HepG2 (cell line): ENCODE data around the gene IMMT. TPM values are rescaled to one million over a fixed set of nuclear protein-coding genes. Genes with fewer than 3 reads are reported as not detected.
A peak's percentile ranks its signal among the peaks of the same experiment; 100 is the strongest.

ENCODE experiments used
- ATF7 ChIP-seq, 2 experiments: fragments of 450-650 bp in 1 of 2; sonication (generic) in 1 of 2; formaldehyde crosslinking in 1 of 2; IDR thresholded peaks; 2 replicates each; pipeline versions ENCODE4 v1.4.0 to v1.6.1; 2016 to 2020; ENCODE audit warnings: antibody characterized with exemption in 1 of 2, mild to moderate bottlenecking in 1 of 2, missing genetic modification reagents in 1 of 2
- ELF3 ChIP-seq: IDR thresholded peaks from 2 replicates; pipeline ENCODE4 v1.6.1; 2016; ENCODE audit warnings: missing genetic modification reagents, missing compliant biosample characterization
- FLYWCH1 ChIP-seq: sonication (generic); formaldehyde crosslinking; IDR thresholded peaks from 2 replicates; pipeline ENCODE4 v1.8.1; 2023; ENCODE audit warnings: mild to moderate bottlenecking, missing genetic modification reagents
- FOXA3 ChIP-seq: IDR thresholded peaks from 2 replicates; pipeline ENCODE4 v1.6.1; 2016; ENCODE audit warnings: missing genetic modification reagents, missing compliant biosample characterization
- GLI4 ChIP-seq: sonication (generic); formaldehyde crosslinking; IDR thresholded peaks from 2 replicates; pipeline ENCODE4 v1.5.1; 2020; ENCODE audit warnings: missing genetic modification reagents, mild to moderate bottlenecking, moderate library complexity, borderline replicate concordance
- HCFC1 ChIP-seq: fragments of 150-350 bp; IDR thresholded peaks from 2 replicates; pipeline ENCODE4 v1.6.1; 2014; ENCODE audit warnings: low read depth, low read length
- HNRNPH1 ChIP-seq: fragments of 200-400 bp; formaldehyde crosslinking; optimal IDR thresholded peaks from 2 replicates; pipeline ENCODE3; 2017; ENCODE audit warnings: mild to moderate bottlenecking, low read depth, low read length
- JARID2 ChIP-seq: sonication (generic); formaldehyde crosslinking; IDR thresholded peaks from 2 replicates; pipeline ENCODE4 v1.8.1; 2023; ENCODE audit warnings: missing genetic modification reagents, inconsistent platforms; ENCODE audit not compliant: insufficient replicate concordance
- KAT7 ChIP-seq: IDR thresholded peaks from 2 replicates; pipeline ENCODE4 v1.6.1; 2018; ENCODE audit warnings: borderline replicate concordance, missing compliant biosample characterization
- KDM4B ChIP-seq: sonication (generic); formaldehyde crosslinking; IDR thresholded peaks from 2 replicates; pipeline ENCODE4 v1.4.0; 2020; ENCODE audit warnings: missing genetic modification reagents
- MED1 ChIP-seq: sonication (generic); formaldehyde crosslinking; IDR thresholded peaks from 2 replicates; pipeline ENCODE4 v1.4.0; 2020; ENCODE audit warnings: missing genetic modification reagents
- NFE2 ChIP-seq: sonication (generic); formaldehyde crosslinking; IDR thresholded peaks from 2 replicates; pipeline ENCODE4 v1.4.0; 2020; ENCODE audit warnings: missing genetic modification reagents
- NR3C1 ChIP-seq: sonication (generic); formaldehyde crosslinking; IDR thresholded peaks from 2 replicates; pipeline ENCODE4 v1.4.0; 2020; ENCODE audit warnings: missing genetic modification reagents
- SMYD3 ChIP-seq: sonication (generic); formaldehyde crosslinking; IDR thresholded peaks from 2 replicates; pipeline ENCODE4 v1.8.1; 2023; ENCODE audit warnings: mild to moderate bottlenecking, missing genetic modification reagents
- TBL1XR1 ChIP-seq: fragments of 150-350 bp; IDR thresholded peaks from 2 replicates; pipeline ENCODE4 v1.6.1; 2014; ENCODE audit warnings: borderline replicate concordance, low read length; ENCODE audit not compliant: partially characterized antibody
- TGIF2 ChIP-seq: IDR thresholded peaks from 2 replicates; pipeline ENCODE4 v1.6.1; 2016; ENCODE audit warnings: control low read depth, missing compliant biosample characterization
- TRAFD1 ChIP-seq: sonication (generic); formaldehyde crosslinking; IDR thresholded peaks from 2 replicates; pipeline ENCODE4 v1.5.1; 2020; ENCODE audit warnings: missing genetic modification reagents, mild to moderate bottlenecking, borderline replicate concordance
- ZBTB21 ChIP-seq: sonication (generic); formaldehyde crosslinking; IDR thresholded peaks from 2 replicates; pipeline ENCODE4 v1.4.0; 2020; ENCODE audit warnings: missing genetic modification reagents
- ZBTB3 ChIP-seq: sonication (generic); formaldehyde crosslinking; IDR thresholded peaks from 2 replicates; pipeline ENCODE4 v1.4.0; 2020; ENCODE audit warnings: low read depth, mild to moderate bottlenecking, moderate library complexity, missing genetic modification reagents, borderline replicate concordance
- ZKSCAN8 ChIP-seq: IDR thresholded peaks from 2 replicates; pipeline ENCODE4 v1.6.1; 2016; ENCODE audit warnings: borderline replicate concordance, missing genetic modification reagents, missing compliant biosample characterization
- ZNF296 ChIP-seq: sonication (generic); formaldehyde crosslinking; conservative IDR thresholded peaks from 2 replicates; pipeline ENCODE4 v1.5.0; 2020; ENCODE audit warnings: mild to moderate bottlenecking, missing genetic modification reagents
- ZNF513 ChIP-seq: sonication (generic); formaldehyde crosslinking; conservative IDR thresholded peaks from 2 replicates; pipeline ENCODE4 v1.5.0; 2020; ENCODE audit warnings: missing genetic modification reagents
- ZNF570 ChIP-seq: sonication (generic); formaldehyde crosslinking; IDR thresholded peaks from 2 replicates; pipeline ENCODE4 v1.4.0; 2020; ENCODE audit warnings: mild to moderate bottlenecking, missing genetic modification reagents, borderline replicate concordance
- ZNF597 ChIP-seq: sonication (generic); formaldehyde crosslinking; IDR thresholded peaks from 2 replicates; pipeline ENCODE4 v1.5.0; 2020; ENCODE audit warnings: missing genetic modification reagents
- ZNF660 ChIP-seq: sonication (generic); formaldehyde crosslinking; IDR thresholded peaks from 2 replicates; pipeline ENCODE4 v1.5.1; 2020; ENCODE audit warnings: mild to moderate bottlenecking, low read depth, missing genetic modification reagents, borderline replicate concordance
- ZNF781 ChIP-seq: sonication (generic); formaldehyde crosslinking; IDR thresholded peaks from 2 replicates; pipeline ENCODE4 v1.5.1; 2020; ENCODE audit warnings: borderline replicate concordance, mild to moderate bottlenecking, missing genetic modification reagents; ENCODE audit errors: not compliant biosample characterization
- polyA plus RNA-seq, 8 experiments: library from polyadenylated mRNA; depleted of rRNA in 3 of 8; stranded (reverse) in 7 of 8; unstranded in 1 of 8; fragments of >200 nt; fragmentation: Illumina TruSeq in 4 of 8; extraction: Trizol in 4 of 8; gene quantifications; 2 replicates each; pipeline versions ENCODE4 v1.2.1 to v1.2.3, GENCODE V29; 2011 to 2016; ENCODE audit warnings: low read depth in 4 of 8, missing spikeins in 1 of 8, mixed read lengths in 1 of 8; ENCODE audit not compliant: insufficient read depth in 1 of 8
- total RNA-seq, 5 experiments: library from RNA; depleted of rRNA; stranded (reverse); fragments of >200 nt; fragmentation: Illumina TruSeq; extraction: Trizol; gene quantifications; 2 replicates each; pipeline ENCODE4 v1.2.3, GENCODE V29; 2016; ENCODE audit warnings: low read depth in 1 of 5

The IMMT gene
- total and polyA plus RNA-seq, 2 of the 13 experiments (the other 11 are each of a cell fraction or from before 2014, with no cell fraction given) = 63.5 to 119 TPM

GRCh38 chr2:86195055-86195807, at the start of gene IMMT (continued):
- TF ChIP-seq ELF3 (peak; percentile 81), ZNF660 (CRISPR knock-in tag) (no peak; the same call in 1 of the 2 replicates), ZBTB21 (CRISPR knock-in tag) (no peak), TRAFD1 (CRISPR knock-in tag) (no peak; the same call in 1 of the 2 replicates), ZNF513 (CRISPR knock-in tag) (no peak; the same call in 1 of the 2 replicates), NR3C1 (CRISPR knock-in tag) (0 out of 2 replicates have a peak, but pooled peaks have one; percentile 74), HNRNPH1 (no peak), FOXA3 (no peak; the same call in 1 of the 2 replicates), MED1 (CRISPR knock-in tag) (peak; percentile 77), GLI4 (peak; percentile 74), FLYWCH1 (peak; percentile 76; the same call in 1 of the 2 replicates), HCFC1 (peak; percentile 63; the same call in 1 of the 2 replicates), ATF7 (IDR thresholded peaks at IDR 0.05) (no peak), ATF7 (CRISPR knock-in tag; IDR thresholded peaks at IDR 0.05) (no peak), NFE2 (CRISPR knock-in tag) (peak; percentile 58; the same call in 1 of the 2 replicates), ZNF296 (CRISPR knock-in tag) (peak; percentile 81), ZBTB3 (peak; percentile 76), SMYD3 (CRISPR knock-in tag) (no peak; the same call in 1 of the 2 replicates), TGIF2 (CRISPR knock-in tag) (no peak), ZKSCAN8 (CRISPR knock-in tag) (no peak; the same call in 1 of the 2 replicates), KDM4B (CRISPR knock-in tag) (no peak; the same call in 1 of the 2 replicates), TBL1XR1 (peak; percentile 68), ZNF781 (CRISPR knock-in tag) (peak; percentile 78), KAT7 (CRISPR knock-in tag) (no peak; the same call in none of the 2 replicates), JARID2 (no peak), ZNF597 (CRISPR knock-in tag) (no peak), ZNF570 (CRISPR knock-in tag) (peak; percentile 71; the same call in 1 of the 2 replicates)
